HuH-7.5 (cell line): ENCODE results near the gene TPMT.
"Not testable (repeated sequence)": the region's sequence is repeated elsewhere in the genome, so short reads cannot be mapped to it uniquely, and the experiment has no call there.

Experiments used
- DNase-seq: peaks from one replicate; pipeline ENCODE4 v3.0.0; 2011; ENCODE audit warnings: low spot score

The TPMT gene

GRCh38 chr6:18154507-18155149, at the start of gene TPMT:
TPMT (minus strand) TSS chr6:18155077; CDS start chr6:18149127, 5,950 bp downstream.
- DNase-seq = peak; percentile 59

- no peak for DNase-seq
Measured at GRCh38 chr6:18203786-18204185, 48.9 kb upstream of the TPMT start.

GRCh38 chr6:18192026-18192425, 37.1 kb upstream of the TPMT start:
- no peak for DNase-seq

- DNase-seq = no peak
Measured at GRCh38 chr6:18189196-18189595, 34.3 kb upstream of the TPMT start.

- no peak for DNase-seq
Measured at GRCh38 chr6:18187701-18188100, 32.8 kb upstream of the TPMT start.

GRCh38 chr6:18186540-18187250, 31.8 kb upstream of the TPMT start:
- no peak for DNase-seq

GRCh38 chr6:18186033-18186432, 31.2 kb upstream of the TPMT start:
- no peak for DNase-seq

- DNase-seq = no peak
Measured at GRCh38 chr6:18185624-18186023, 30.7 kb upstream of the TPMT start.

- DNase-seq = no peak
Measured at GRCh38 chr6:18183766-18184165, 28.9 kb upstream of the TPMT start.

GRCh38 chr6:18182568-18182967, 27.7 kb upstream of the TPMT start:
- no peak for DNase-seq

- no peak for DNase-seq
Measured at GRCh38 chr6:18179770-18180356, 25.0 kb upstream of the TPMT start.

- no peak for DNase-seq
Measured at GRCh38 chr6:18178960-18179615, 24.2 kb upstream of the TPMT start.

- no peak for DNase-seq
Measured at GRCh38 chr6:18177286-18177965, 22.5 kb upstream of the TPMT start.

GRCh38 chr6:18176198-18176597, 21.3 kb upstream of the TPMT start:
- DNase-seq = not testable (repeated sequence)

GRCh38 chr6:18171871-18172270, 17.0 kb upstream of the TPMT start:
- DNase-seq = no peak

- DNase-seq = no peak
Measured at GRCh38 chr6:18168264-18168663, 13.4 kb upstream of the TPMT start.

- DNase-seq = no peak
Measured at GRCh38 chr6:18166312-18167036, 11.6 kb upstream of the TPMT start.

- DNase-seq = no peak
Measured at GRCh38 chr6:18165751-18166150, 10.9 kb upstream of the TPMT start.

- DNase-seq = no peak
Measured at GRCh38 chr6:18162401-18162800, 7.5 kb upstream of the TPMT start.

- DNase-seq = no peak
Measured at GRCh38 chr6:18161431-18161830, 6.6 kb upstream of the TPMT start.

GRCh38 chr6:18160911-18161310, 6.0 kb upstream of the TPMT start:
- no peak for DNase-seq
